ENCODE measurements around the gene SKI. TPM values are rescaled to one million over a fixed set of nuclear protein-coding genes. Genes with fewer than 3 reads are reported as not detected.
A peak's percentile ranks its signal among the peaks of the same experiment; 100 is the strongest.

SKI gene
- total and polyA plus RNA-seq, 9 of the 15 experiments (the other 6 are each of a cell fraction or from before 2014, with no cell fraction given) = 0.10 to 60.5 (median 4.6) TPM

GRCh38 chr1:2230781-2231531, 2.8 kb downstream of the SKI start (continued):
- TF ChIP-seq ATF6 (CRISPR knock-in tag; IDR thresholded peaks at IDR 0.05) (no peak), ZBTB40 (IDR thresholded peaks at IDR 0.05) (peak; percentile 30; the same call in 1 of the 2 replicates), ZBTB40 (CRISPR knock-in tag; IDR thresholded peaks at IDR 0.05) (no peak)

Data from K562 (cell line).